GM18519 (cell line): Measurements from ENCODE around the gene SAG.
"Not testable (repeated sequence)": the region's sequence is repeated elsewhere in the genome, so short reads cannot be mapped to it uniquely, and the experiment has no call there.

Experiments
- ATAC-seq: cut with Tn5 transposase; IDR thresholded peaks from one replicate; pipeline ENCODE4 v1.9.1; 2021; ENCODE audit warnings: mild to moderate bottlenecking, moderate library complexity; ENCODE audit not compliant: unreplicated experiment, low FRiP score

SAG gene

DNA sequence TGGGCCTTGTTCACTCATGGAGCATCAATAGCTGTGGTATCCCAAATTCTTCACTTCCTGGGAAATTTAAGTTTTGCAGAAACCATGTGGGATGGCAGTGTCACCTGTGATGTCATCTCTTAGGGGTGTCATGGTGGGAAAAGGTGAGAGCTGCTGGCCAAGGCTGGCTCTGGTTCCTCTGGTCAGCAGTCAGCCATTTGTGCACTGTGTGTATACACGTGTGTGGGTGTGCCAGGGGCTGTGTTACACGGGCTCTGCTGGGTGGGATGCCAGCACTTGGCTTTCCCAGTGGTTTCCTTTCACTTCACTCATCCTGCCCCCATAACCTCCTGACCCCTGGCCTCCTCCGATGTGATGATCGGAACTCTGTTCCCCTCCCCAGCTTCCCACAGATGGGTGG is 21.3 kb downstream of the SAG start:
- ATAC-seq: no peak

DNA sequence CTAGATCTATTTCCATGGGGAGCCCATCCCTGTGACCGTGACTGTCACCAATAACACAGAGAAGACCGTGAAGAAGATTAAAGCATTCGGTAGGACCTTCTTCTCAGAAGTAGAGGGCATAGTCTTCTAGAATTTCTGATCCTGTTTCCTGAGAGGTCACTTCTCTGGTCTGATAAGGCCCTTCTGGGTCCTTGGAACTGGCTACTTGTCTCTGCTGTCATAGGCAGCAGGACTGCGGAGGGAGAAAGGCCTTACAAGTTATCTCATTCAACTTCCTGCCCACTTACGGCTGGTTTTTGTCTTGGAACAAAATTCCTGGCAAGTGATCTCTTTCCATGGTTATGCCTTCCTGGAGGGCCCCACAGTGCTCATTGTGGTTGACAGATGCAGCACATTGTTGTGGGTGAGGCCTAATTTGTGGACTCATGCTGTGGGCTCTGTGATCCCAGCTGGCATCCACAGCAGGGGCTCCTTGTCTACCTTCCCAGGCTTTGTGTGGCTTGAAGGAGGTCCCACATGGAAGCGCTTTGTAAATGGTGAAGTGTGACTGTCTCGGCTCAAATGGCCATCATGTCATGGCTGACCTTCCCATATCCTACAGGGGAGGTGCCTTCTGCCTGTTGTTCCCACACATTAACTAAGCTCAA is 22.0 kb downstream of the SAG start:
- no peak for ATAC-seq

DNA sequence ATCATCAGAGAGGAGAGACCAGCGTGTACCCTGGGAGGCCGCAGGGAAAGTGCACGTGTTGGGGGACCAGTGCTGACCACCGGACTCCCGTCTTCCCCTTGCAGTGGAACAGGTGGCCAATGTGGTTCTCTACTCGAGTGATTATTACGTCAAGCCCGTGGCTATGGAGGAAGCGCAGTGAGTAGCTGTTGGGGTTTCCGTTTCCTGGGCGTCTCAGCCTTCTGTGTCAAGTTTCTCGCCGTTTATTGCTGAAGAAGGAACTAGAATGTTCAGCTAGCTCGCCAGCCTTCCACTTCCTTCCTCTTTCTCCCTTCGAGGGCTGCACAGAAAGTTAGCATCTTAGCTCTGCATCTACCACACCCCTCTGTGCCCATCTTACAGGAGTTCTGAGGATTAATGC is 23.9 kb downstream of the SAG start:
- ATAC-seq: no peak

DNA sequence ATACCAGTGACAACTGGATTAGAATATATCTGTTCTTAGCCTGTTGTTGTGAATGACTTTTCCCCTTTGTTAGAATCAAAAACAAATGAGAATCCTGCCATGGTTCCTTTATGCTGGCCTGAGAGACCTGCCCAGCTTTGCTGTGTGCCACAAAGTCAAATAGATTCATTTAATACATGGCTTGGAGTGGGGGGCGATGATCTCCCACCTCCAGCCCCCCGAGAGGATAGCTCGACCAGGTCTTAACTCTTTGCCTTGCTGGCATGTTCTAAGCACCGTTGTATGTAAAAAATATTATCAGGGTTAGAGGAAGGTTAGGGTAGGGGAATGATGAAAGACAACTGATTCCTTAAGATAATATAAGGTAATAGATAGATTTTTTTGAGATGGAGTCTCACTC is 24.5 kb downstream of the SAG start:
- ATAC-seq: no peak

DNA sequence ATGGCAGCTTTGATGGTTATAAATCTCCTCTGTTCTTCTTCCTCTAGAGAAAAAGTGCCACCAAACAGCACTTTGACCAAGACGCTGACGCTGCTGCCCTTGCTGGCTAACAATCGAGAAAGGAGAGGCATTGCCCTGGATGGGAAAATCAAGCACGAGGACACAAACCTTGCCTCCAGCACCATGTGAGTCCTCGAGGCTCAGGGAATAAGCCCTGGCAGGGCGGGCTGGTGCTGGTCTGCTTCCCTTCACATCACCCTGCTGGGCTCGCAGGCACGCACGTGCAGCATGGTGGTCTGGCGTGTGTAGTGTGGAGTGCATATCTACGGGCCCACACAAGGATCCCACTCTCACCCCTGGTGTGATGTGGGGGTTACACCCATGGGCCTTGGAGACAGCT is 27.3 kb downstream of the SAG start:
- no peak for ATAC-seq

DNA sequence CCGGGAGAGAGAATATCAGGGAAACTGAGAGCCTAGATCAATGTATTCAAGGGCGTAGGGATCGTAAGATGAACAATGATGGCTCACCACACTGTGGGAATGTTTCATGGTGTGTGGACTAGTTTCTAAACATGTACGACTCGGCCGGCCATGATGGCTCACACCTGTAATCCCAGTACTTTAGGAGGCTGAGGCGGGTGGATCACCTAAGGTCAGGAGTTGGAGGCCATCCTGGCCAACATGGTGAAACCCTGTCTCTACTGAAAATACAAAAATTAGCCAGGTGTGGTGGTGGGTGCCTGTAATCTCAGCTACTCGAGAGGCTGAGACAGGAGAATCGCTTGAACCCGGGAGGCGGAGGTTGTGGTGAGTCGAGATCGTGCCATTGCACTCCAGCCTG is 28.5 kb downstream of the SAG start:
- ATAC-seq: not testable (repeated sequence)

DNA sequence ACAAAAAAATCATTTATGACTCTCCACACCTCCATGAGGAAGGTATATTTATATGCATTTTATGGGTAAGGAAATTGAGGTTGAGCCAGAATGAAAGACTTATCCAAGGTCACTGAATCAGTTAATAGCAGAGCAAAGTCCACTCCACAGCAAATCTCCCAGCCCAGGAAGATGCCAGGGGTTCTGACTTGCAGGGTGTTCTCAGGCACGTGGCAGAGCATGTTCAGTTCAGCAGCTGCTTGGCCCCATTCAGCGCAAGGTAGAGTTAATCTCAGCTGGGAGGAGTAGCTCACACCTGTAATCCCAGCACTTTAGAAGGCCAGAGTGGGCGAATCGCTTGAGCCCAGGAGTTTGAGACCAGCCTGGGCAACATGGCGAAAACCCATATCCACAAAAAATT is 28.9 kb downstream of the SAG start:
- no peak for ATAC-seq

DNA sequence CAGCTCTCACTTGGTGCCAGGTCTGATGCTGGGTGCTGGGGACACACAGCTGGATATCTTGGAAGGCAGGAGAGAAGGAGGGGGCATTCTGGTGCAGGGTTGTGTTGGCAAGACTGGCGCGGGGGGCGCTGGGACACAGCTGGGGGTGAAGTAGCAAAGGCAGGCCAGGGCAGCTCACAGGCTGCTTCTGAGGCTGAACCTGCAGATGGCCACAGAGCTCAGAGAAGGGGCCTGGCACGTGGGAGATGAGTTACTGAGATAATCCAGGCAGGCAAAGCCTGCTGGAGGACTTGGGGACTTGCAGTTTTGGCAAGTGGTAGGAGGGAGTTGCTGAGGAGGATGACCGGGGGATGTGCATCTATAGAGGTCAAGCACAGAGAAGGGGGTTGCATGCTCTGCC is 30.4 kb downstream of the SAG start:
- ATAC-seq: no peak

DNA sequence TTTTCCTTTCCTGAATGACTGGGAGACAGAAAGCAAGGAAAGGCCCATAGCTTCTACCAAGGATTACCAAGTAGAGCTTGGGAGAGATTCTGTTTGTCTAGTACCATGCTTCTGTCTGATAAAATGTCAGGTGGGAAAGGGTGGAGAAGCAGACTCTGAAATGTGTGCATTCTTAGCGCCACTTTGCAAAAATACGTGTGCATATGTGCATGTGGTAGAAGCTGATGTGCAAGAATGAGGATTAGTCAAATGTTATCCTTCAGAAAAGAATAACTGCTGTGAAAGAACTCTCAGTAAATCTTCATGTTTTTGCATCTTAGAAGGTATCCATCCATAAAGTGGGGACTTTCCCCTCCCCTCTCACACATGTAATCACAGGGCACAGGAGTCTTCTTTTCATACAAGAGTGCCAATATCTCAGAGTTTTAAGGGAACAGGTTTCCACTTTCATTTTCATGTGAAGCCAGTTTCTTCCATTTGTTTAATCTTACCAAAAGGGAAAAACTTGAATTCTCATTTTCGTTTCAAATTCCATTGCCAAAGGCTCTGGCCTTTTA is 31.3 kb downstream of the SAG start:
- no peak for ATAC-seq

DNA sequence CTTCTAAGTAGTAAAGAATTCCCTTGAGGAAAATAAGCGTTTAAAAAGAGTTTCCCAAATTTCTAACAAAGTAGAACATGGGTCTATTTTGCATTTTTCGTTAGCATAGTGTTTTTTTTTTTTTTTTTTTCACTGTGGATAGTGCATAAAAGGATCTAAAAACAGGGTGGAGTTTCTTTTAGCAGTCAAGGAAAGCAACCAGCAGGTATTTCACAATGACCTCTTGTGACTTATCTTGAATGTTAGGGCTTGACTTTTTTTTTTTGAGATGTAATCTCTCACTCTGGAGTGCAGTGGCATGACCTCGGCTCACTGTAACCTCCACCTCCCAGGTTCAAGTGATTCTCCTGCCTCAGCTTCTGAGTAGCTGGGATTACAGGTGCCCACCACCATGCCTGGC is 31.8 kb downstream of the SAG start:
- no peak for ATAC-seq

DNA sequence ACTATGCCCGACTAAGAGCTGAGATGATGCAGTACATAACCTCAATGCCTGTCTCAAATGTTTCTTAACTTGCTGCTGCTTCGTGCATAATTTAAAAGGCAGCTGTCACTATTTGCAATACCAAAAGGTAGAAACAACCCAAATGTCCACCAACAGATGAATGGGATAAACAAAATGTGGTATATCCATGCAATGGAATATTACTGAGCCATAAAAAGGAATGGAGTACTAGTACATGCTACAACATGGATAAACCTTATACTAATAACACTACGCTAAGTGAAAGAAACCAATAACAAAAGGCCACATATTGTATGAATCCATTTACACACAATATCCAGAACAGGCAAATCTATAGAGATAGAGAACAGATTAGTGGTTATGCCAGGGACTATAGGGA is 33.7 kb downstream of the SAG start:
- no peak for ATAC-seq

DNA sequence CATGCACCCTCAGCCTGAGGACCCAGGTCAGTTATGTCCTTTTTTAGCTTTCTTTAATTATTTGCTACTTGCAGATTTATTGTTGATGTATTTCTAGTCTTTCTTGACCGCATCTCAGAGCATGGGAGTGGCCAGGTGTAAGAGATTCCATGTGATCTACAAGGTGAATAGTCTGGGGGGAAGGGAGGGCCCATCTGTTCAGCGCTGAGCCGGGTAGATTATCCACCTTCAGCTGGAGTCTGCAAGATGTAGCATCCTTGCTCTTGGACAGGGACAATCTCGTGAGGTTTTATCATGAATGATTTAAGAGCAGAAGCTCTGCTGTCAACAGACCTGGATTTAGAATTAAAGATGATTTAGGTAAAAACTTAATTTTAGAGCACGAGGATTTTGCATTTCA is 34.7 kb downstream of the SAG start:
- no peak for ATAC-seq

DNA sequence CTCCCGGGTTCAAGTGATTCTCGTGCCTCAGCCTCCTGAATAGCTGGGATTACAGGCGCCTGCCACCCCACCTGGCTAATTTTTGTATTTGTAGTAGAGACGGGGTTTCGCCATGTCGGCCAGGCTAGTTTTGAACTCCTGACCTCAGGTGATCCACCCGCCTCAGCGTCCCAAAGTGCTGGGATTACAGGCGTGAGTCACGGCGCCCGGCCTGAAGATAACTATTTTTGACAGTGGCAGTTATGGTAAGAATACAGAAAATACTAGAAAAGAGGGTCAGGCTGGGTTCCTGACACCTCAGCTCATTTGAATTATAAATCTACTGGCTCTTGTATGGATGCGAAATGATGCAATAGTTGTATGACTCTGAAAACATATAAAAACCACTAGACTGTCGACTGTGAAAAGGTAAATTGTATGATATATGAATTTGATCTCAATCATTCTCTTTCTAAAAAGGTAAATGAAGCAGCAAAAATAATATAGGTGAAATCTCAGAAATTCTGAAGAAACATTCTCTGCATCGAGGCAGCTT is 35.6 kb downstream of the SAG start:
- no peak for ATAC-seq

DNA sequence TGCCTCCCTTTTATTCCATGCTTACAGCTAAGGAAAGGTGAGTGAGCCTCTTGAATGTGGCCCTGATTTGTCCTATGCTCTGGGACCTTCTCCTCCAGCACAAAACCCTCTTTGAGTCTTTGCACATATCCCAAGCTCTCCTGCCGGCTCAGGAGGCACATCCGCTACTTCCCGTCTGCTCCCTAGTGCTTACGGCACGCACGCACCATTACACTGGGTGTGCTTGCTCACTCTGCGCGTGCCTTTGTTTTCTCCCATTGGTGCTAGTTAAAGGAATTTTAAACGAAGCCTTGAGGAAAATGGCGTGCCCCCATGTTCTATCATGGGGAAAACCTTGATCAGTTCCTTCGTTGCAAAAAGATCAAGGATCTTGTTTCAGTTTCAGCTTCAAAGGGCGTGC is 38.8 kb downstream of the SAG start:
- no peak for ATAC-seq

DNA sequence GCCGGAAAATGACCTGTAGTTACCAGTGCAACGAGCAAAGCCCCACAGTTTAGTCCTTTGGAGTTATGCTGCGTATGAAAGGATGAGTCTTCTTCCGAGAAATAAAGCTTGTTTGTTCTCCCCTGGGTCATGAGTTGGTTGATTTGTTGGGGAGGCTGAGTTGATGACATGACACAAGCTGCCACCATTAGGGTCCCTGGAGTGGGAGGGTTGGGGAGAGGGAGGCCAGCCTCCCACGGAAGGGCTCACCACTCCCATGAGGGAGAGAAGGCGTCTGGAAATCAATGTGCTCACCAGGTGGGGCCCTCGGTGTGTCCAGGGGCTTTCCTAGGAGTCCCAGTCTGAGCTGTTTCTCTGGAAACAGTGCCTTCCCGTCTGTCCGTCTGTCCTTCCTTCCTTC is 39.3 kb downstream of the SAG start:
- ATAC-seq: no peak

DNA sequence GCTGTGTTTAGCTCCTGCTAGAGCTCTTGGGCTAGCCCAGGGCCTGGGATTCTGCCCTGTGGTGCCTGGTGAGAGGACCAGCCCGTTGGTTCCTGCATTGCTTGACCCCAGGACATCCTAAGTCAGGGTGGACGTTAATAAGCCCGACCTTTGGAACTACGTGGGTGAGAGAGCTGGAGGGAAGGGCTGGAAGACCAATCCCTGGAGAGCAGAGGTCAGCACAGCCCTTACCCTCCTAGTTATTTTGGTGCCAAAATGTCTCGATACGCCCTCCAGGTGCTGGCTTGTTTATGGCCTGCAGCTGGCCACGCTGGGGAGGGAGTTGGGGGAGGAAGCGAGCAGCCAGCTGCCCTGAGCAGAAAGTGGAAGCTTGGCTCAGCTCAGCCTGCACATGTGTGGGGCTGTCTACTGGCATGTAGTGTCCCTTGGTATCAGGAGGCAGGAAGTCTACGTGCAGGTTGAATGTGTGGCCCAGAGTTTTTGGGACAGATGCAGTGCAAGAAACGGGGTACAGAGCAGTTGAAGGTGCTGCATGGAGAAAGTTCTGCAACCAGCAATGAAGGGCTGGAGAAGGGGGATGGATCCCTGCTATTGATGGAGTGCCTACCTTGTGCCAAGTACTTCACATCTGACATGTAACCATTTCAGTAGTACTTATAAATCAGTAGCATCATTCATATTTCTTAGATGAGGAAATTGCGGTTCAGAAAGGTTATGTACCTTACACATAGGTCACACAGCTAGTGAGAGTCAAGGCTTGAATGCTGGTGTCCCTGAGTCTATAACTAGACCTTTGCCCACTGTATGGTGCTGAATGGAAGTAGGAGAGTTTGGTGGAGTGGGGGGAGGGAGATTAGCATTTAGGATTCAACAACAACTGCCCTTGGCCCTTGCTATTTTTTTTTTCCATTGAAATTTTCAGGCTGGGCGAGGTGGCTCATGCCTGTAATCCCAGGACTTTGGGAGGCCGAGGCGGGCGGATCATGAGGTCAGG is 41.7 kb downstream of the SAG start:
- no peak for ATAC-seq

DNA sequence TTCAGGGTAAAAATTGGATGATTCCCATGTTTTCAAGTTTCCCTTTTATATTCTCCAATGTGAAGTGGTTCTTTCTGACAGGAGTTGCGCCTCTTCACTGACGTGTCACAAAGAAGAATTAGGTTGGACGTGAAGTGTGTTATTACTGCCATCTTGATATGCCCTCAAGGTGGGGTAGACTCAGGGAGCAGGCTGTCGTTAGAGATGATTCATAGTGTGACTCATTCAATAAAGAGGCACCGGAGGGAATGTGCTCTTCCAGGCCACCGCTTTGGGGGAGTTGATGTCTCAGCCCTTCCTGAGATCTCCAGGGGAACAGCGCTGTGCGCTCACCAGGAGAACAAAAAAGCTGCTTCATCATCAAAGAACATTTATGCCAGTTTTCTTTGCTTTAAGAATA is 43.1 kb downstream of the SAG start:
- no peak for ATAC-seq

DNA sequence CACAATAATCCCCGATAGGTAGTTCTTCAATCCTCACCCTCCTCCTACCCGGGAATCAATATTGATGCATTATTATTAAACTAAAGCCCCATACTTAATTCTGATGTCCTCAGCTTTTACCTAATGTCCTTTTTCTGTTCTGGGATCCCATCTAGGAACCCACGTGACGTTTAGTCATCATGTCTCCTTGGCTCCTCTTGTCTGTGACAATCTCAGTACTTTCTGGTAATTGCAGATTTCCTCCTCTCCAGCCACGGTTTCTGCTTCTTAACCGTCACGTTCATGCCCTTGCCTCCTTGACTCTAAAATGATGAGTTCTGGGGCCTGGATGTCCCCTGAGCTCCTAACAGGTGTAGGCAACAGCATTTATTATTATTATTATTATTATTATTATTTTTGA is 43.8 kb downstream of the SAG start:
- no peak for ATAC-seq

DNA sequence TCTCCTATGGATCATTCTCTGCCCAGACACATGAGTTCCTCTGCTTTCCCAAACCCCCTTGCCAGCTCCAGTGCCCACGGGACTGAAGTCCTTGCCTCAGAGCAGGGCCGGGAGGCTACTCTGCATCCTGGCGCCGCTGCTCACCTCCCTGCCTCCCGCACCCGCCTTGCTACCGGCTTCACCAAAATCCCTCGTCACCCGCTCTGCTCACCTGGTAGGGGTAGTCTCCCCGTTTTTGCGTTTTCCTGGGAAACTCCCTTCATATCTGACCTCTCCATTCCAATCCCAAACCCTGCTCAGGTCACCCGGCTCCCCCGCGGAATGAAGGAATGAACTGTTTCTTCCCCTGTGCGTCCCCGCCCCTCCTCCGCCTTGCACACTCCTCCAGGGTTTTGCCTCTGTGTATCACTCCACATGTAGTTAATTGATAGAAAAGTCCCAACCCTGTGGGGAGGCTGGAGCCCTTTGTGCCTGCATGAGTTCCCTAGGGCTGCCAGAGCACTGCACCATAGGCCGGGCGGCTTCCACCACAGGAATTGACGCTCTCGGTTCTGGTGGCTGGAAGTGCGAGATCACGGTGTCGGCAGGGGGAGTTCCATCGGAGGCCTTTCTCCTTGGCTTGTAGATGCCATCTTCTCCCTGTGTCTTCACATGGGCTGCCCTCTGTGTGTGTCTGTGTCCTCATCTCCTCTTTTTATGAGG is 44.7 kb downstream of the SAG start:
- no peak for ATAC-seq

DNA sequence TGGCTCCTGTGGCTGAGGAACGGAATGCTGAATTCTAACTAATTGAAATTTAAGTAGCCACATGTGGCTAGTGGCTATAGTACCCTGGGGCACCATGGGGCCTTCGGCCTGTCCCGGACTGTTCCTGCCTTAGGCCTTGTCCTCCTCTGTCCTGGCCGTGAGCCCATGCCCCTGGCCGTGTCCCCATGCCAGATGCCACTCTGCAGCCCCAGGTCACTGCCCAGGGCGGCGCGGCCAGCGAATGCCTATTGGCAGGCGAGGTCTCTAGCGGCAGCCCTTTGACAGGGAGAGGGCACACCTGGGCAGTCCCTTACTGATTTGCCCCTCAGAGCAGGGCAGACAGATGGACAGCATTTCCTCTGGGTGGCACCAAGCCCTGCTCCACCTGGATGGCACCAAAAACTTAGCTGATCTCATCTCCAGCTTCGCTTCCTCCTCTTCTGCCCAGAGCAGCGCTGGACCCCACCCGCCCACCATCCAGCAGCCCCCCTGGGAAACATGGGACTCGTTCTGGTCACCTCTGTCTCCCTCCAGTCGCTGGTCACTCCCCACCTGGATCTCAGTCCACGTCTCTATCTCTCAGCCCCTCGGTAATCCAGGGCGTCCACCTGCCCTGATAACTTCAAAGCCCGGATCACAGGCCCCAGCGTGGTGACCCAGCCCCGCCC is 45.6 kb downstream of the SAG start:
- ATAC-seq: no peak
